Spleen (tissue), 11 donors: Measurements from ENCODE around the gene KCNK6. TPM values are rescaled to one million over a fixed set of nuclear protein-coding genes. Genes with fewer than 3 reads are reported as not detected.

Experiments used
- DNase-seq: peaks from one replicate; pipeline ENCODE4 v3.0.0-alpha.2; 2020
- H3K27ac ChIP-seq, 8 donors: fragments of 200-600 bp; sonication (generic) in 7 of 8; 1 replicate in 4 of 8; 2 replicates in 4 of 8; pipeline versions ENCODE4 v1.5.0 to v1.8.0; 2016 to 2021; ENCODE audit warnings: inconsistent platforms in 4 of 8, mild to moderate bottlenecking in 4 of 8, moderate library complexity in 1 of 8
- H3K27me3 ChIP-seq, 7 donors: fragments of 200-600 bp; sonication (generic) in 6 of 7; replicated peaks in 1 of 7; 1 replicate in 4 of 7; 2 replicates in 3 of 7; pipeline versions ENCODE4 v1.5.0 to v1.8.0; 2016 to 2021; ENCODE audit warnings: inconsistent platforms in 3 of 7, mild to moderate bottlenecking in 1 of 7
- H3K36me3 ChIP-seq, 6 donors: fragments of 200-600 bp; sonication (generic) in 5 of 6; 1 replicate in 4 of 6; 2 replicates in 2 of 6; pipeline versions ENCODE4 v1.5.0 to v1.8.0; 2016 to 2021; ENCODE audit warnings: inconsistent platforms in 2 of 6
- H3K4me1 ChIP-seq, 6 donors: fragments of 200-600 bp; sonication (generic) in 5 of 6; 1 replicate in 3 of 6; 2 replicates in 3 of 6; pipeline versions ENCODE4 v1.5.0 to v1.8.0; 2016 to 2021; ENCODE audit warnings: inconsistent platforms in 3 of 6
- H3K4me3 ChIP-seq, 8 donors: fragments of 200-600 bp; sonication (generic) in 7 of 8; 1 replicate in 4 of 8; 2 replicates in 4 of 8; pipeline versions ENCODE4 v1.5.0 to v1.8.0; 2016 to 2021; ENCODE audit warnings: inconsistent platforms in 4 of 8, mild to moderate bottlenecking in 4 of 8, moderate library complexity in 2 of 8
- H3K9me3 ChIP-seq, 8 donors: fragments of 200-600 bp; sonication (generic) in 7 of 8; 1 replicate in 4 of 8; 2 replicates in 4 of 8; pipeline versions ENCODE4 v1.5.0 to v1.8.0; 2016 to 2021; ENCODE audit warnings: inconsistent platforms in 4 of 8
- CTCF ChIP-seq, 11 experiments: fragments of 200-600 bp in 7 of 11; fragments of 450-650 bp in 4 of 11; sonication (generic) in 4 of 11; IDR thresholded peaks in 8 of 11; conservative IDR thresholded peaks in 3 of 11; 1 replicate in 7 of 11; 2 replicates in 4 of 11; pipeline versions ENCODE4 v1.4.0 to v1.8.0; 2016 to 2021; ENCODE audit warnings: antibody characterized with exemption in 11 of 11, inconsistent platforms in 4 of 11, mild to moderate bottlenecking in 1 of 11
- POLR2A ChIP-seq, 3 donors: fragments of 450-650 bp; IDR thresholded peaks; one replicate each; pipeline ENCODE4 v1.5.1; 2017; ENCODE audit warnings: antibody characterized with exemption in 3 of 3, mild to moderate bottlenecking in 1 of 3
- POLR2AphosphoS5 ChIP-seq, 3 donors: sonication (generic); formaldehyde crosslinking; IDR thresholded peaks; one replicate each; pipeline ENCODE4 v1.5.1; 2017; ENCODE audit warnings: antibody characterized with exemption in 3 of 3
- WGBS, 5 donors: extraction: QIAGEN DNeasy Blood & Tissue Kit in 3 of 5; methylation state at CpG; one replicate each; pipeline versions ENCODE4 v1.1.5 to v1.1.7; 2013 to 2018; 5-methylcytosine and 5-hydroxymethylcytosine counted together
- intact Hi-C: fragments of 100-400 bp; cut with DNase I; formaldehyde crosslinking; loops from one replicate; pipeline ENCODE4 v1.15.0; 2023; ENCODE audit warnings: low total_unique reads
- polyA plus RNA-seq, 3 donors: library from polyadenylated mRNA; stranded (reverse); fragments of 200-250 nt; gene quantifications; one replicate each; pipeline ENCODE4 v1.2.1, GENCODE V29; 2013
- total RNA-seq, 7 donors: library from RNA; depleted of rRNA in 3 of 7; stranded (reverse); fragments of >200 nt in 3 of 7; fragmentation: NEBNext Ultra II Directional in 4 of 7; extraction: Animal tissue kit (Norgen Biotek cat#: 25700) in 4 of 7; gene quantifications; one replicate each; pipeline versions ENCODE4 v1.1.0 to v1.2.1, GENCODE V29; 2016 to 2021
- donor health status: healthy with polysubstance abuse.
- donor health status: DM: no; HTN: no; CAD: no; lungs with moderate emphysema.
- donor health status: DM: no; HTN: no; CAD: no.
- donor health status: Bipolar disorder and iron deficiency.
- donor health status: healthy.
- donor health status: DM: no; HTN: no; CAD: no.
- donor health status: DM: yes; HTN: yes; CAD: no.

Gene KCNK6
- total and polyA plus RNA-seq, 10 donors = 3.8 to 25.9 (median 13.6) TPM

- intact Hi-C loops = no loop called here
- Histone ChIP-seq H3K27ac (no peak overlapping the region), H3K9me3 (no peaks in the 10 kb centered on the region), H3K4me1 (peaks cover 0 to 29% (median 9%) of the 10 kb centered on the region in 6 donors), H3K4me3 (no peak overlapping the region), H3K36me3 (peaks cover 0 to 68% (median 37%) of the 10 kb centered on the region in 6 donors), H3K27me3 (no peaks in the 10 kb centered on the region)
- no peak for TF ChIP-seq POLR2AphosphoS5 (IDR thresholded peaks at IDR 0.05)
- TF ChIP-seq CTCF (IDR thresholded peaks at IDR 0.05 in 8 of 11, conservative IDR thresholded peaks at IDR 0.05 in 3 of 11) = no peak
- TF ChIP-seq POLR2A (IDR thresholded peaks at IDR 0.05) = no peak
- WGBS, 5 donors = 95 to 100% (median 100%) methylated on average over 3 to 4 of the region's 4 CpGs
- no peak for DNase-seq
Measured at GRCh38 chr19:38307076-38307475, 12.6 kb upstream of the KCNK6 start.

- Histone ChIP-seq H3K36me3 (peaks cover 0 to 68% (median 37%) of the 10 kb centered on the region in 6 donors), H3K9me3 (no peaks in the 10 kb centered on the region), H3K27ac (no peak overlapping the region), H3K27me3 (no peaks in the 10 kb centered on the region), H3K4me1 (peaks cover 0 to 34% (median 11%) of the 10 kb centered on the region in 6 donors), H3K4me3 (no peak overlapping the region)
- DNase-seq = no peak
- intact Hi-C loops = no loop called here
- 87 to 91% (median 90%) methylated on average over 3 to 8 of the region's 8 CpGs for WGBS, 5 donors
- TF ChIP-seq CTCF (IDR thresholded peaks at IDR 0.05 in 8 of 11, conservative IDR thresholded peaks at IDR 0.05 in 3 of 11) = no peak
- TF ChIP-seq POLR2A (IDR thresholded peaks at IDR 0.05) = no peak
- no peak for TF ChIP-seq POLR2AphosphoS5 (IDR thresholded peaks at IDR 0.05)
Measured at GRCh38 chr19:38307597-38307996, 12.0 kb upstream of the KCNK6 start.

GRCh38 chr19:38308006-38308766, 11.5 kb upstream of the KCNK6 start:
- Histone ChIP-seq H3K4me3 (no peak overlapping the region), H3K27ac (no peak overlapping the region), H3K27me3 (no peaks in the 10 kb centered on the region), H3K9me3 (no peaks in the 10 kb centered on the region), H3K36me3 (peaks cover 0 to 66% (median 37%) of the 10 kb centered on the region in 6 donors), H3K4me1 (peaks cover 0 to 38% (median 11%) of the 10 kb centered on the region in 6 donors)
- no peak for DNase-seq
- intact Hi-C loops = no loop called here
- 82 to 93% (median 87%) methylated on average over 12 of the region's 12 CpGs for WGBS, 5 donors
- TF ChIP-seq POLR2AphosphoS5 (IDR thresholded peaks at IDR 0.05) (no peak), POLR2A (IDR thresholded peaks at IDR 0.05) (no peak), CTCF (IDR thresholded peaks at IDR 0.05 in 8 of 11, conservative IDR thresholded peaks at IDR 0.05 in 3 of 11) (no peak)

DNA sequence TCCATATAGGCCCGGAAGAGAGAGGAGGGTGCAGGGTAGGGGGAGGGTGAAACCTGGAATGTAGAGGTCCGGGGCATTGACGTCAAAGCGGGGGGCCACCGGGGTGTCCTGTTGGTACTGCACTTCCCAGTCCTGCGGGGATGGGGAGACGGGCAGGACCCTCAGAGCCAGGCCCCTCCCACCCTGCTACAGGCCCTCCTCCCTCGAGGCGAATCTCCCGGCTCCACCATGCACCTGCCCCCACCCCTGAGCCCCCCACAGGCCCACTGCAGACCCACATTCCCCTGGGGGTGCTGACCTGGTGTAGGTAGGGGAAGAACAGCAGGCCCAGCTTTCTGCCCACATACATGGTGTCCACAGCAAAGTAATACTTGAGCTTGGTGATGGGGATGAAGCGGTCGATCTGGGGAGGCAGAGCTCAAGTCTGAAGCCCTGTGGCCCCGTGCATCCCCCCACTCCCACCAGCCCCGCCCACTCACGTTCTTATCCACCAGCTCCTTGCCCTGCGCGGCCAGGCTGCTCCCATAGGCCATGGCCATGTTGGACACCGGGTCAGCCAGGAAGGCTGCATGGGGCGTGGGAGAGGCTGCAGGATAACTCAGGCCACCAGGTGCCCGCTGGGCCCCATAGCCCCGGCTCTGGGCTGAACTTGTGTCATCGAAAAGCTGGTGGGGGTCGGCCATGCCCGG, 10.6 kb upstream of the KCNK6 start:
- Histone ChIP-seq H3K27ac (no peak overlapping the region), H3K36me3 (peaks cover 0 to 57% (median 37%) of the 10 kb centered on the region in 6 donors), H3K9me3 (no peaks in the 10 kb centered on the region), H3K4me1 (peaks cover 0 to 37% (median 6%) of the 10 kb centered on the region in 6 donors), H3K27me3 (no peaks in the 10 kb centered on the region), H3K4me3 (no peak overlapping the region)
- WGBS, 5 donors = 88 to 94% (median 92%) methylated on average over 19 to 24 of the region's 24 CpGs
- intact Hi-C loops = no loop called here
- TF ChIP-seq POLR2A (IDR thresholded peaks at IDR 0.05) (no peak), CTCF (IDR thresholded peaks at IDR 0.05 in 8 of 11, conservative IDR thresholded peaks at IDR 0.05 in 3 of 11) (no peak), POLR2AphosphoS5 (IDR thresholded peaks at IDR 0.05) (no peak)
- no peak for DNase-seq
